A549 (cell line): Measurements from ENCODE around the gene ZNF575. TPM values are rescaled to one million over a fixed set of nuclear protein-coding genes. Genes with fewer than 3 reads are reported as not detected.
"Not testable (repeated sequence)": the region's sequence is repeated elsewhere in the genome, so short reads cannot be mapped to it uniquely, and the experiment has no call there.

Experiments used
- ATAC-seq, 2 experiments: fragments of 200-7000 bp in 1 of 2; fragments of >200 bp in 1 of 2; cut with Nextera tagmentation in 1 of 2; cut with Tn5 transposase in 1 of 2; 3 replicates each; pipeline versions ENCODE4 v1.8.0 to v1.9.1; 2018 to 2020; ENCODE audit warnings: mild to moderate bottlenecking in 1 of 2, moderate library complexity in 1 of 2
- CTCF ChIA-PET: fragments of 300-600 bp; sonication (Branson Sonifier 250); formaldehyde crosslinking; extraction: SDS; loops from one replicate; lab custom pipeline; 2021; ENCODE audit warnings: antibody characterized with exemption, inconsistent platforms; lab: Yijun Ruan, JAX
- POLR2A ChIA-PET: fragments of 350-600 bp; formaldehyde crosslinking; extraction: SDS; loops from one replicate; lab custom pipeline; 2021; ENCODE audit warnings: antibody characterized with exemption, inconsistent platforms; lab: Yijun Ruan, JAX
- DNase-seq, 2 experiments: peaks; one replicate each; pipeline versions ENCODE4 v3.0.0 to v3.0.0-alpha.2; 2011 to 2016; ENCODE audit warnings: low read depth in 1 of 2, low spot score in 1 of 2
- FAIRE-seq: peaks from 2 replicates; lab custom pipeline; 2011; peaks lifted over from hg19 to GRCh38; lab: Jason Lieb, UNC
- H3K27ac ChIP-seq, 2 experiments: fragments of >200 bp; sonication (Bioruptor Twin); formaldehyde crosslinking; 3 replicates each; pipeline ENCODE4 v1.5.1; 2016 to 2017
- H3K4me1 ChIP-seq: fragments of >200 bp; sonication (Bioruptor Twin); formaldehyde crosslinking; 3 replicates; pipeline ENCODE4 v1.6.1; 2016
- H3K4me2 ChIP-seq: fragments of >200 bp; sonication (Bioruptor Twin); formaldehyde crosslinking; 3 replicates; pipeline ENCODE4 v1.6.1; 2016
- H3K4me3 ChIP-seq: fragments of >200 bp; sonication (Bioruptor Twin); formaldehyde crosslinking; 3 replicates; pipeline ENCODE4 v1.5.1; 2016
- H3K9me3 ChIP-seq: fragments of >200 bp; sonication (Bioruptor Twin); formaldehyde crosslinking; 3 replicates; pipeline ENCODE4 v1.6.1; 2016
- ATOH8 ChIP-seq: fragments of 250-450 bp; sonication (Bioruptor Pico); IDR thresholded peaks from 2 replicates; pipeline ENCODE4 v1.5.0; 2020; ENCODE audit warnings: low read depth, mild to moderate bottlenecking, moderate library complexity
- BCL3 ChIP-seq: fragments of >200 bp; sonication (Bioruptor Twin); formaldehyde crosslinking; IDR thresholded peaks from 3 replicates; pipeline ENCODE4 v1.6.1; 2016
- BHLHE40 ChIP-seq: IDR thresholded peaks from 2 replicates; pipeline ENCODE4 v1.6.1; 2012; ENCODE audit warnings: low read depth, low read length, inconsistent platforms
- CEBPB ChIP-seq, 2 experiments: fragments of >200 bp in 1 of 2; sonication (Bioruptor Twin) in 1 of 2; formaldehyde crosslinking in 1 of 2; IDR thresholded peaks; 2 replicates each; pipeline ENCODE4 v1.6.1; 2012 to 2016
- CHD2 ChIP-seq: fragments of 150-350 bp; IDR thresholded peaks from 2 replicates; pipeline ENCODE4 v1.6.1; 2014; ENCODE audit warnings: low read length; ENCODE audit not compliant: partially characterized antibody
- CTCF ChIP-seq: fragments of >200 bp; sonication (Bioruptor Twin); formaldehyde crosslinking; IDR thresholded peaks from 3 replicates; pipeline ENCODE4 v1.5.1; 2016
- E2F6 ChIP-seq: IDR thresholded peaks from 2 replicates; pipeline ENCODE4 v1.6.1; 2012; ENCODE audit warnings: low read depth, borderline replicate concordance
- EHMT2 ChIP-seq: fragments of 200-600 bp; sonication (generic); IDR thresholded peaks from 2 replicates; pipeline ENCODE4 v1.6.1; 2016; ENCODE audit warnings: antibody characterized with exemption, low read depth, mild to moderate bottlenecking, moderate library complexity
- FOSL2 ChIP-seq, 2 experiments: fragments of 450-650 bp in 1 of 2; fragments of >200 bp in 1 of 2; sonication (Bioruptor Twin) in 1 of 2; formaldehyde crosslinking; IDR thresholded peaks; 2 replicates each; pipeline versions ENCODE4 v1.5.0 to v1.6.1; 2016 to 2020; ENCODE audit warnings: mild to moderate bottlenecking in 1 of 2, moderate library complexity in 1 of 2
- GATA3 ChIP-seq: IDR thresholded peaks from 2 replicates; pipeline ENCODE4 v1.6.1; 2012; ENCODE audit warnings: borderline replicate concordance
- HEYL ChIP-seq: fragments of 250-450 bp; sonication (Bioruptor Pico); IDR thresholded peaks from 2 replicates; pipeline ENCODE4 v1.8.0; 2021; ENCODE audit warnings: mild to moderate bottlenecking, moderate library complexity
- JUN ChIP-seq, 2 experiments: fragments of >200 bp; sonication (Bioruptor Twin); formaldehyde crosslinking; IDR thresholded peaks; 2 replicates in 1 of 2; 3 replicates in 1 of 2; pipeline ENCODE4 v1.6.1; 2016 to 2017
- KDM1A ChIP-seq: fragments of 200-600 bp; sonication (generic); IDR thresholded peaks from 2 replicates; pipeline ENCODE4 v1.6.1; 2016; ENCODE audit warnings: low read depth, mild to moderate bottlenecking
- MAZ ChIP-seq: fragments of 150-350 bp; IDR thresholded peaks from 2 replicates; pipeline ENCODE4 v1.6.1; 2014; ENCODE audit warnings: antibody characterized with exemption, low read depth, low read length, borderline replicate concordance
- NPAS2 ChIP-seq: fragments of 250-450 bp; sonication (Bioruptor Pico); IDR thresholded peaks from 2 replicates; pipeline ENCODE4 v1.8.0; 2022; ENCODE audit warnings: mild to moderate bottlenecking, moderate library complexity, borderline replicate concordance
- NR3C1 ChIP-seq: fragments of >200 bp; sonication (Bioruptor Twin); formaldehyde crosslinking; IDR thresholded peaks from 3 replicates; pipeline ENCODE4 v1.6.1; 2017
- PBX3 ChIP-seq: IDR thresholded peaks from 2 replicates; pipeline ENCODE4 v1.6.1; 2012
- PHF8 ChIP-seq: fragments of 200-600 bp; sonication (generic); IDR thresholded peaks from 2 replicates; pipeline ENCODE4 v1.6.1; 2016; ENCODE audit warnings: low read depth, mild to moderate bottlenecking, antibody characterized with exemption, moderate library complexity, borderline replicate concordance
- RCOR1 ChIP-seq: fragments of 150-350 bp; IDR thresholded peaks from 2 replicates; pipeline ENCODE4 v1.6.1; 2014; ENCODE audit warnings: antibody characterized with exemption, low read length, low read depth
- REST ChIP-seq: fragments of 200-600 bp; sonication (generic); IDR thresholded peaks from 2 replicates; pipeline ENCODE4 v1.6.1; 2016; ENCODE audit warnings: antibody characterized with exemption, mild to moderate bottlenecking, moderate library complexity
- RNF2 ChIP-seq: fragments of 200-600 bp; sonication (generic); IDR thresholded peaks from 2 replicates; pipeline ENCODE4 v1.6.1; 2016; ENCODE audit warnings: low read depth, mild to moderate bottlenecking, antibody characterized with exemption, moderate library complexity, borderline replicate concordance
- SREBF2 ChIP-seq: fragments of 450-650 bp; IDR thresholded peaks from 2 replicates; pipeline ENCODE4 v1.6.1; 2014; ENCODE audit warnings: mild to moderate bottlenecking, moderate library complexity
- TFCP2L1 ChIP-seq: fragments of 250-450 bp; sonication (Bioruptor Pico); IDR thresholded peaks from 2 replicates; pipeline ENCODE4 v1.5.0; 2021; ENCODE audit warnings: mild to moderate bottlenecking
- USF2 ChIP-seq: fragments of 450-650 bp; IDR thresholded peaks from 2 replicates; pipeline ENCODE4 v1.6.1; 2014; ENCODE audit warnings: antibody characterized with exemption
- ZC3H11A ChIP-seq: fragments of 450-650 bp; IDR thresholded peaks from 2 replicates; pipeline ENCODE4 v1.6.1; 2014; ENCODE audit warnings: antibody characterized with exemption, mild to moderate bottlenecking
- WGBS: methylation state at CpG from one replicate; pipeline ENCODE4 v1.1.6; 2017; ENCODE audit errors: missing lambda C conversion rate; 5-methylcytosine and 5-hydroxymethylcytosine counted together
- polyA plus RNA-seq, 4 experiments: library from polyadenylated mRNA; depleted of rRNA in 3 of 4; stranded (reverse); fragments of >200 nt; fragmentation: RNase III in 1 of 4; extraction: RNeasy Plus Mini Kit Qiagen cat#74134 plus additional on column Dnase treatment in 1 of 4; gene quantifications; 2 replicates in 3 of 4; 3 replicates in 1 of 4; pipeline ENCODE4 v1.2.3, GENCODE V29; 2011 to 2017

The ZNF575 gene
- polyA plus RNA-seq, 2 of the 4 experiments (the other 2 are of a cell fraction), result 0.09 to 1.5 TPM

- TF ChIP-seq USF2 (no peak), RNF2 (no peak), PHF8 (no peak), ATOH8 (CRISPR knock-in tag) (no peak), PBX3 (no peak), GATA3 (no peak), JUN (IDR thresholded peaks at IDR 0.05) (no peak)
These were observed 13.0 kb downstream of the ZNF575 start (continued) for GRCh38 chr19:43545981-43546380.

GRCh38 chr19:43546581-43546980, 13.6 kb downstream of the ZNF575 start:
- TF ChIP-seq NPAS2 (CRISPR knock-in tag) (no peak), FOSL2 (IDR thresholded peaks at IDR 0.05) (no peak), FOSL2 (CRISPR knock-in tag; IDR thresholded peaks at IDR 0.05) (no peak), HEYL (CRISPR knock-in tag) (no peak), KDM1A (no peak), BHLHE40 (no peak), SREBF2 (no peak), RNF2 (no peak), NR3C1 (no peak), GATA3 (no peak), CEBPB (IDR thresholded peaks at IDR 0.05) (no peak), MAZ (no peak), TFCP2L1 (CRISPR knock-in tag) (no peak), E2F6 (no peak), BCL3 (no peak), RCOR1 (no peak), REST (no peak), CHD2 (no peak), EHMT2 (no peak), ZC3H11A (no peak), CTCF (no peak)
- FAIRE-seq (no peak), ATAC-seq (no peak), DNase-seq (no peak)
- ChIA-PET POLR2A (no interaction called here), CTCF (interaction anchor here (0.6 to 1.7 kb wide), 4 partner anchors 9 to 1126 kb away, joined by 3 to 7 read pairs (median 4); no protein-coding TSS in a partner anchor)
- H3K4me1 ChIP-seq, result no peaks in the 10 kb centered on the region
- no peak overlapping the region for H3K4me3 ChIP-seq
- WGBS, result 94% methylated on average over 3 of the region's 3 CpGs
- H3K27ac ChIP-seq, result no peak overlapping the region
- H3K4me2 ChIP-seq, result no peak overlapping the region
- H3K9me3 ChIP-seq, result no peaks in the 10 kb centered on the region

GRCh38 chr19:43547926-43548325, 14.9 kb downstream of the ZNF575 start:
- CTCF ChIA-PET, result interaction anchor here (1.4 kb wide), 1 partner anchor 12 kb away, joined by 3 read pairs; no protein-coding TSS in a partner anchor
- ATAC-seq, H3K4me2 ChIP-seq, H3K27ac ChIP-seq, H3K9me3 ChIP-seq, FAIRE-seq, DNase-seq, H3K4me3 ChIP-seq, POLR2A ChIA-PET, H3K4me1 ChIP-seq: not testable (repeated sequence)
- WGBS, result 72% methylated on average over 4 of the region's 24 CpGs
